ENCODE results near the gene ANXA2. TPM values are rescaled to one million over a fixed set of nuclear protein-coding genes. Genes with fewer than 3 reads are reported as not detected.

Gene ANXA2
- total and polyA plus RNA-seq, 2 experiments from 2014 or later = 202 to 225 TPM

- Histone ChIP-seq H3K79me2 (replicated peaks; ENCODE audit: insufficient read depth) (no peaks in the 10 kb centered on the region), H3F3A (replicated peaks; ENCODE audit: low read depth) (no peaks in the 10 kb centered on the region), H3K27me3 (ENCODE audit: insufficient read depth) (no peaks in the 10 kb centered on the region), H3K36me3 (ENCODE audit: insufficient read depth) (no peaks in the 10 kb centered on the region), H3K4me1 (ENCODE audit: insufficient read depth) (no peaks in the 10 kb centered on the region), H3K4me3 (no peak overlapping the region), H3K4me2 (no peak overlapping the region), H4K20me1 (replicated peaks; ENCODE audit: insufficient read depth) (no peaks in the 10 kb centered on the region), H3K27ac (ENCODE audit: low read depth) (no peak overlapping the region), H2AFZ (no peak overlapping the region), H3K9me2 (ENCODE audit: insufficient read depth) (no peaks in the 10 kb centered on the region)
- Mint-ChIP-seq H3K27me3 (ENCODE audit: insufficient read depth, low read depth, poor library complexity) (no peaks in the 10 kb centered on the region), H3K36me3 (ENCODE audit: low read depth) (peaks cover 4% of the 10 kb centered on the region; the same call in 2 of the 3 replicates), H3K4me1 (peaks cover 5% of the 10 kb centered on the region; the same call in 2 of the 3 replicates), H3K9me3 (no peaks in the 10 kb centered on the region), H3K4me3 (no peak overlapping the region), H3K27ac (no peak overlapping the region)
- DNase-seq (ENCODE audit: low spot score) (no peak), ATAC-seq (no peak)
- no peak for TF ChIP-seq EZH2phosphoT487 (IDR thresholded peaks at IDR 0.05; ENCODE audit: unreplicated experiment)
- no peak for TF ChIP-seq JUNB (IDR thresholded peaks at IDR 0.05; ENCODE audit: unreplicated experiment)
- TF ChIP-seq CTCF (conservative IDR thresholded peaks at IDR 0.05; ENCODE audit: low read depth in 2 of 2) = no peak
- no peak for TF ChIP-seq REST (IDR thresholded peaks at IDR 0.05; ENCODE audit: unreplicated experiment)
- TF ChIP-seq ETS1 (IDR thresholded peaks at IDR 0.05) = no peak
- TF ChIP-seq STAT1 (IDR thresholded peaks at IDR 0.05; ENCODE audit: unreplicated experiment) = no peak
- TF ChIP-seq POLR2AphosphoS5 (IDR thresholded peaks at IDR 0.05; ENCODE audit: low read depth) = no peak
Measured at GRCh38 chr15:60418096-60418495, 20.3 kb upstream of the ANXA2 start.

GRCh38 chr15:60417112-60417511 is 19.3 kb upstream of the ANXA2 start:
- Histone ChIP-seq H3K27ac (ENCODE audit: low read depth) (no peak overlapping the region), H3K4me1 (ENCODE audit: insufficient read depth) (no peaks in the 10 kb centered on the region), H4K20me1 (replicated peaks; ENCODE audit: insufficient read depth) (no peaks in the 10 kb centered on the region), H2AFZ (no peak overlapping the region), H3K79me2 (replicated peaks; ENCODE audit: insufficient read depth) (no peaks in the 10 kb centered on the region), H3K9me2 (ENCODE audit: insufficient read depth) (no peaks in the 10 kb centered on the region), H3K27me3 (ENCODE audit: insufficient read depth) (no peaks in the 10 kb centered on the region), H3F3A (replicated peaks; ENCODE audit: low read depth) (0 out of 2 replicates have a peak, but pooled peaks cover 3% of the 10 kb centered on the region), H3K4me3 (no peak overlapping the region), H3K4me2 (no peak overlapping the region), H3K36me3 (ENCODE audit: insufficient read depth) (no peaks in the 10 kb centered on the region)
- TF ChIP-seq CREB1 (CRISPR knock-in tag; IDR thresholded peaks at IDR 0.05; ENCODE audit: low read depth) = no peak
- no peak for TF ChIP-seq ZNF114 (CRISPR knock-in tag; IDR thresholded peaks at IDR 0.05)
- TF ChIP-seq ETS1 (IDR thresholded peaks at IDR 0.05) = no peak
- TF ChIP-seq REST (IDR thresholded peaks at IDR 0.05; ENCODE audit: unreplicated experiment) = no peak
- TF ChIP-seq EZH2phosphoT487 (IDR thresholded peaks at IDR 0.05; ENCODE audit: unreplicated experiment) = no peak
- Mint-ChIP-seq H3K4me3 (no peak overlapping the region), H3K36me3 (ENCODE audit: low read depth) (peaks cover under 1% of the 10 kb centered on the region; the same call in 2 of the 3 replicates), H3K4me1 (peaks cover 5% of the 10 kb centered on the region; the same call in 2 of the 3 replicates), H3K9me3 (no peaks in the 10 kb centered on the region), H3K27me3 (ENCODE audit: insufficient read depth, low read depth, poor library complexity) (no peaks in the 10 kb centered on the region), H3K27ac (no peak overlapping the region)
- DNase-seq (ENCODE audit: low spot score) (no peak), ATAC-seq (no peak)

Measured in GM23338 (cell line).